ENCODE results near the gene DBNL.

- TF ChIP-seq FOXM1 (IDR thresholded peaks at IDR 0.05; ENCODE audit: borderline replicate concordance) (no peak), BHLHE40 (IDR thresholded peaks at IDR 0.05; ENCODE audit: borderline replicate concordance) (no peak)
Measured at GRCh38 chr7:44110719-44111635, 66.5 kb downstream of the DBNL start.

All from HEK293T (cell line).